Measurements from ENCODE around the gene GPRIN2. TPM values are rescaled to one million over a fixed set of nuclear protein-coding genes. Genes with fewer than 3 reads are reported as not detected.
A peak's percentile ranks its signal among the peaks of the same experiment; 100 is the strongest.
"Not testable (repeated sequence)": the region's sequence is repeated elsewhere in the genome, so short reads cannot be mapped to it uniquely, and the experiment has no call there.

The GPRIN2 gene
- polyA plus RNA-seq, 10 donors: 0.09 to 0.63 (median 0.26) TPM; not detected in 1

- DNase-seq: peak; percentile 36 to 68 (median 36)
These were observed 35.5 kb downstream of the GPRIN2 start for GRCh38 chr10:46520941-46521340.

DNA sequence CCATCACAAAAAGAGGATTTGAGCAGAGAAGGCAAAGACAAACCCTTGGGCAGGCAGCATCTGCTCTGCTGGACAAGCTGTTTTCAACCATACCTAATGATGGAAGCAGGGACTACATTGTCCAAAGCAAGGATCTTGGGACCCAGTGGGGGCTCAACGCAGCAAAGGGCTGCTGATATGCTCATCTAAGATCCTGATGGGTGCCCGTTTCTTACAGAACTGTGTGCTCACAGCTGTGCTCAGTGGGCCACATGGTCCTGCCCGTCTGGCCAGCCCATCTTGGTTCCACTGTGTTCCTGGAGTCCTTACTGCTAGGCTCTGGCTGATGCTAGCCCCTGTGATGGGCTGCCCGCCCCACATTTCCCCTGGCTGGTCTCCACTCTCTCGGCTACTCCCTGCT lies 36.1 kb downstream of the GPRIN2 start:
- DNase-seq: no peak

GRCh38 chr10:46518028-46518725 lies 38.3 kb downstream of the GPRIN2 start:
- no peak for DNase-seq

GRCh38 chr10:46517541-46517940 lies 38.9 kb downstream of the GPRIN2 start:
- no peak for DNase-seq

DNA sequence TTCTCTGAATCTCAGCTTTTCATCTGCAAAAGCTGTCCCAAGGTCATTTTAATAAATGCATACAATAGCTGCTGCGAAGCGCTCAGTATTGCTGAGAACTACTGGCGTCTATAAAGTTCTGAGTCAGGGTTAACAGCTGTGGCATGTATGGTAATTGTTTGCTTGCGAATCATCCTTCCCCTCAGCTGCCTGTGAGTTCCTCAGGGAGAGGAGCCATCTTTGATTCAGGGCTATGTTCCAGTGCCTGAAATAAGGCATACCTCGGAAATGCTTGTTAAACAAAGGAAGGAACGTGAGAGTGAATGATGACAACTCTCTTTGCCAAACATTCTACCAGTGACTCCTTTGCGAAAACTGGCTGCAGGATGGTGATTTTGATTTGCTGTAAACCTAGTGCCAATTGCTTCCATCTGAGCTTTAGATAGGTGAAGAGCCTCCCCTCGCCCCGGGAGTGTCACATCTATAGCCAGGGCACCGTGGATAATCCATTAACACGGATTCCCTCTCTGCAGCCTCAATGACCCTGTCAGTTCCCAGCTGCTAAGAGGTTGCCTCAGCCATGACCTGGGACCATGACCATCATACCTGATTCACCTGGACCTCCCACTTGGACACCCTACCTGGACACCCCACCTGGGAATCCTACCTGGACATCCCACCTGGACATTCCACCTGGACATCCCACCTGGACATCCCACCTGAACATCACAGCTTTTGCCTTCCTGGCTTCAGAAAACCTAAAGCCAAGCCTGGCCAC lies 39.6 kb downstream of the GPRIN2 start:
- peak; percentile 36 to 77 (median 76) for DNase-seq

- no peak for DNase-seq
These were observed 40.7 kb downstream of the GPRIN2 start for GRCh38 chr10:46515793-46516192.

GRCh38 chr10:46515366-46515765 lies 41.1 kb downstream of the GPRIN2 start:
- DNase-seq: no peak

GRCh38 chr10:46514899-46515298 lies 41.6 kb downstream of the GPRIN2 start:
- DNase-seq: no peak

DNA sequence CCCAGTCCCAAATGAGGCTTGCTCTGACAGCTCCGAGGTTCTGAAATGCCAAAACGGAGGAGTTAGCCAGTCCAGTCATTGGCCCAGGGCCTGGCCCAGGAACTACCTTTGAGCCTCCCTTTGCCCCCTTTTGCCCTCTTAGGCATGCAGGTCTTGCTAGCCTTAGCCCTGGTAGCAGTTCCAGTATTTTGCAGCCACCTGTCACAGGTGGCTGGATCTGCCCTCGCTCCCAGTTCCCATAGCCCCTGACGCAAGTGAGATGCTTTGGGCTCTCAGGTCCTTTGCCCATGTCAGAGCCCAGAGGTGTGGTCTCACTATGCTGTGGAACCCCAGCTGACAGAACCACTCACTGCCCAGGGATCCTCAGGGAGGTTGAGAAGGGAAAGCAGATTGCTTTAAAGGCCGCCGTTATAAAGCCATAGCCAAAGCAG lies 42.0 kb downstream of the GPRIN2 start:
- no peak for DNase-seq

DNA sequence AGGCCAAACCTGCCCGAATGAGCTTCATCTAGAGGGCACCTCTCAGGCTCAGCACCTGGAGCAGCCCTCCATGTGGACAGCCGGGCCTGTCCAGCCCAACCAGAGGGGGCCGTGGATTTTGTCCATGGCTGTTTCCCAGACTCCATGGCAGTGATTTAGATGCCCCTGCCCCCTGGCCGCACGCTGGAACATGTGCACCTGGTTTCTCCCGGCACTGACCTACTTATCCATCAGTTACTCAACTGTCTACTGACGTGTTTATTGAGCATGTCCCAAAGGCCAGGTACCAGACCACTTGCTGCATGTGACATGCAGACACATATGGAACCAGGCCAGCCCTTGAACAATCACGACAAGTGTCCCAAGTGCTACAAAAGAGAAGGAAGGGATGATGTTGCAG lies 43.1 kb downstream of the GPRIN2 start:
- not testable (repeated sequence) for DNase-seq

- DNase-seq: not testable (repeated sequence)
These were observed 43.7 kb downstream of the GPRIN2 start for GRCh38 chr10:46512725-46513124.

- DNase-seq: not testable (repeated sequence)
These were observed 44.5 kb downstream of the GPRIN2 start for GRCh38 chr10:46512002-46512401.

Other genes with a start within 250 kb of the GPRIN2 start
- 1 to 10 TPM in 2 of 10 donors, under 1 TPM in 2, not detected in 6; 0.16 to 4.0 (median 1.6) TPM for gene ANXA8L1, start 180.9 kb downstream of the GPRIN2 start, polyA plus RNA-seq (ENCODE audit: insufficient read length in 10 of 10)
- under 1 TPM in 4 of 10 donors, not detected in 6; 0.07 to 0.38 (median 0.23) TPM for gene NPY4R, start 90.7 kb downstream of the GPRIN2 start, polyA plus RNA-seq (ENCODE audit: insufficient read length in 10 of 10)
- gene SYT15, start 22.5 kb upstream of the GPRIN2 start, polyA plus RNA-seq (ENCODE audit: insufficient read length in 10 of 10): 1 to 10 TPM; 2.1 to 8.2 (median 4.1) TPM

Measured in muscle of back (tissue), 11 donors.